Measurements from ENCODE around the gene KIF26B.

Gene KIF26B

DNA sequence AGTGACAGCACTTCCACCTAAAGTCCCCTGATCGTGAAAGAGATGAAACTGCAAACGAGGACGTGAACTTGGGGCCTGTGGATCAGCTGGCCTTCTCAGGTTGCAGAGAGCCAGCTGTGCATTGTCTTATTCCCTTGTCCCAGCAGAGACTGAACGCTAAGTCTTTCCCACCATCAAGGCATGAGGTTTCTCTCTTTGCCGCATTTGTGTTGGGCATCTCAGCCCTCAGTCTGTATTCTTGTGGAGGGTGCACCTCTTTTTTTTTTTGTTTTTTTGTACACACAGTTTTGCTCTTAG is 71.4 kb downstream of the KIF26B start:
- no peak for DNase-seq
- in situ Hi-C loops (cut with HindIII; ENCODE audit: low pct_ligation_motif_present, low sequenced_read_pairs): no loop called here
- no peaks in the 10 kb centered on the region for H3K27me3 ChIP-seq (replicated peaks)
- no peak overlapping the region for H3K27ac ChIP-seq
- TF ChIP-seq, protein P1, sequence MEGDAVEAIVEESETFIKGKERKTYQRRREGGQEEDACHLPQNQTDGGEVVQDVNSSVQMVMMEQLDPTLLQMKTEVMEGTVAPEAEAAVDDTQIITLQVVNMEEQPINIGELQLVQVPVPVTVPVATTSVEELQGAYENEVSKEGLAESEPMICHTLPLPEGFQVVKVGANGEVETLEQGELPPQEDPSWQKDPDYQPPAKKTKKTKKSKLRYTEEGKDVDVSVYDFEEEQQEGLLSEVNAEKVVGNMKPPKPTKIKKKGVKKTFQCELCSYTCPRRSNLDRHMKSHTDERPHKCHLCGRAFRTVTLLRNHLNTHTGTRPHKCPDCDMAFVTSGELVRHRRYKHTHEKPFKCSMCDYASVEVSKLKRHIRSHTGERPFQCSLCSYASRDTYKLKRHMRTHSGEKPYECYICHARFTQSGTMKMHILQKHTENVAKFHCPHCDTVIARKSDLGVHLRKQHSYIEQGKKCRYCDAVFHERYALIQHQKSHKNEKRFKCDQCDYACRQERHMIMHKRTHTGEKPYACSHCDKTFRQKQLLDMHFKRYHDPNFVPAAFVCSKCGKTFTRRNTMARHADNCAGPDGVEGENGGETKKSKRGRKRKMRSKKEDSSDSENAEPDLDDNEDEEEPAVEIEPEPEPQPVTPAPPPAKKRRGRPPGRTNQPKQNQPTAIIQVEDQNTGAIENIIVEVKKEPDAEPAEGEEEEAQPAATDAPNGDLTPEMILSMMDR (IDR thresholded peaks at IDR 0.05; ENCODE audit: low read depth, low read length, missing control alignments): no peak
- H3K4me3 ChIP-seq (ENCODE audit: low read depth, low read length): no peak overlapping the region
- no peaks in the 10 kb centered on the region for H3K36me3 ChIP-seq (replicated peaks)

DNA sequence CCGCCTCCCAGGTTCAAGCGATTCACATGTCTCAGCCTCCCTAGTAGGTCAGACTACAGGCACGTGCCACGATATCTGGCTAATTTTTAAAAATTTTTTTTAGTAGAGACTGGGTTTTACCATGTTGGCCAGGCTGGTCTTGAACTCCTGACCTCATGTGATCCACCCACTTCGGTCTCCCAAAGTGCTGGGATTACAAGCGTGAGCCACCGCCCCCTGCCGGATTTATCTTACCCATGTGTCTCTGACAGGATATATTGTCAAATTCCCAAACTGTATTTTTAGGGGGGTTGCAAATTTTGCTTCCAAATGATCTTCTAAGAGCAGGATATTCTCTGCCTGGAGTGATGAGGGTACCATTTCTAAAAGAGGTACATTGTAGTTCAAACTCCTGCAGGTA is 74.3 kb downstream of the KIF26B start:
- Histone ChIP-seq H3K4me3 (ENCODE audit: low read depth, low read length) (no peak overlapping the region), H3K27ac (no peak overlapping the region), H3K27me3 (replicated peaks) (no peaks in the 10 kb centered on the region), H3K36me3 (replicated peaks) (no peaks in the 10 kb centered on the region)
- TF ChIP-seq, protein P1 (IDR thresholded peaks at IDR 0.05; ENCODE audit: low read depth, low read length, missing control alignments): no peak
- no peak for DNase-seq
- in situ Hi-C loops (cut with HindIII; ENCODE audit: low pct_ligation_motif_present, low sequenced_read_pairs): no loop called here

DNA sequence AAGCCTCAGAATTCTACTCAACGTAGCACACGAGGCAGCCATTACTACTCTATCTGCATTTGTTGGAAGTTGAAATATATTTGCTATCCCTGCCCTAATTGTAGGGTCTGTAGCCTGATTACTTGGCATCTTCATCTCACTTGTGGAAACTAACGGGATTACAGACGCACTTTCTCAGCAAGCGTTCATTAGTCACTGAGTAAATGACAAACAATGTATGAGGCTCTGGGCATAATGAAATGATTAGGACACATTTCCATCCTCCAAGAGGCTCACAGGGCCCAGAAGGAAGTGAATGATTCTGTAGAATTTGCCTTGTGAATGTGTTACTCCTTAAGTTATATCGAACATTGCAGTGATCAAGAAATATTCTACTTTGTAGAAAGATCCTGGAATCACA is 78.1 kb downstream of the KIF26B start:
- Histone ChIP-seq H3K36me3 (replicated peaks) (no peaks in the 10 kb centered on the region), H3K27me3 (replicated peaks) (no peaks in the 10 kb centered on the region), H3K4me3 (ENCODE audit: low read depth, low read length) (no peak overlapping the region), H3K27ac (no peak overlapping the region)
- DNase-seq: no peak
- TF ChIP-seq, protein P1 (IDR thresholded peaks at IDR 0.05; ENCODE audit: low read depth, low read length, missing control alignments): no peak
- in situ Hi-C loops (cut with HindIII; ENCODE audit: low pct_ligation_motif_present, low sequenced_read_pairs): no loop called here

DNA sequence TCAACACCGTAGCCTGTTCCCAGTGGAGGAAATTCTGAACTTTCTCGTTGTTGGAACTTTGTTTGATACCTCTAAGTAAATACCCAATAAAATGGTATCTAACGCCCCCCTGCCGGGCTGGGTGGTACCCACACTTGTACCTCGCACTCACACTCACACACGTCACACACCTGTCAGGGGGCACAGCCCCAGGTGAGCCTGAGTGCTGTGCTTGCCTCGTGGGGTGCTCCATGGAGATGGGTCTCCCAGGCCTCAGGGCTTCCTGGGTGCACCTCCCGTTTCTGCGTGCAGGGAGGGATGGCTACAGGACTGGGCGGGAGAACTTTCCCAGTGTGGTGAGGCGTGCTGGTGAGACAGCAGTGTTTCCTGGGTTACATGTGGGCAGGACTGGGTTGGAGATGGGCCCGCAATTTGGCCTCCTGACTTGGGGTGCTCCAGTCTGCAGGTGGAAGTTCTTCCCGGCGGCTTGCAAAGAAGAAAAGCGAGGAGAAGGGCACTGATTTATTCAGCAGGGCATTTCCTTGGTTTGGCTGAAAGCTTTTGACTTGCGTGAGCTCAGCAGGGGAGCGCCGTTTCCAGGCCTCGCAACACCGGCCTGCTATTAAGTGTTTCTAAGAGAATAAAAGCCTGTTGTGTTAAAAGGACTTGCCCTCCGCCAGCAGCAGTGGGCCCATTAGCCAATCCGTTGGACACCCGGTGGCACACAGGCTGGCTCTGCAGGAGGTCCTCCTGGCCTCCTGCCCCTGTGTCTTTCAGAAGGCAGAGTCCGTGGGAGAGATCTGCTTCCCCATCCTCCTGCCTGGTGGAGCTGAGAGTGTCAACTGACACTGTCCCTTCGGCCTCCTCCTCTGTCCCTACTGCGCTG is 79.7 kb downstream of the KIF26B start:
- no peak overlapping the region for H3K4me3 ChIP-seq (ENCODE audit: low read depth, low read length)
- no peaks in the 10 kb centered on the region for H3K36me3 ChIP-seq (replicated peaks)
- H3K27ac ChIP-seq: no peak overlapping the region
- in situ Hi-C loops (cut with HindIII; ENCODE audit: low pct_ligation_motif_present, low sequenced_read_pairs): no loop called here
- H3K27me3 ChIP-seq (replicated peaks): no peaks in the 10 kb centered on the region
- TF ChIP-seq, protein P1 (IDR thresholded peaks at IDR 0.05; ENCODE audit: low read depth, low read length, missing control alignments): no peak
- peak; percentile 1 for DNase-seq

DNA sequence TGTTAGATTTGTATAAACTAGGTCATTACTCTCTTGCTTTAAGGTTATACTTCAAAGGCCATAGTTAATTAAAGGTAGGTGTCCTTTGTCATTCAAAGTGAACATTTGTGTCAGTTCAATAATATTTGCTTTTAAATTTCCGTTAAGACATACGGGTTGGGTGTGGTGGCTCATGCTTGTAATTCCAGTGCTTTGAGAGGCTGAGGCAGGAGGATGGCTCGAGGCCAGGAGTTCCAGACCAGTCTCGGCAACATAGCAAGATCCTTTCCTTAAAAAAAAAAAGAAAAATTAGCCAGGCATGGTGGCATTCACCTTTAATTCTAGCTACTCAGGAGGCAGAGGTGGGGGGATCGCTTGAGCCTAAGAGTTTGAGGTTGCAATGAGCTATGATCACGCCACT is 80.4 kb downstream of the KIF26B start:
- Histone ChIP-seq H3K4me3 (ENCODE audit: low read depth, low read length) (no peak overlapping the region), H3K27ac (no peak overlapping the region), H3K36me3 (replicated peaks) (no peaks in the 10 kb centered on the region), H3K27me3 (replicated peaks) (no peaks in the 10 kb centered on the region)
- no peak for DNase-seq
- in situ Hi-C loops (cut with HindIII; ENCODE audit: low pct_ligation_motif_present, low sequenced_read_pairs): no loop called here
- TF ChIP-seq, protein P1 (IDR thresholded peaks at IDR 0.05; ENCODE audit: low read depth, low read length, missing control alignments): no peak

DNA sequence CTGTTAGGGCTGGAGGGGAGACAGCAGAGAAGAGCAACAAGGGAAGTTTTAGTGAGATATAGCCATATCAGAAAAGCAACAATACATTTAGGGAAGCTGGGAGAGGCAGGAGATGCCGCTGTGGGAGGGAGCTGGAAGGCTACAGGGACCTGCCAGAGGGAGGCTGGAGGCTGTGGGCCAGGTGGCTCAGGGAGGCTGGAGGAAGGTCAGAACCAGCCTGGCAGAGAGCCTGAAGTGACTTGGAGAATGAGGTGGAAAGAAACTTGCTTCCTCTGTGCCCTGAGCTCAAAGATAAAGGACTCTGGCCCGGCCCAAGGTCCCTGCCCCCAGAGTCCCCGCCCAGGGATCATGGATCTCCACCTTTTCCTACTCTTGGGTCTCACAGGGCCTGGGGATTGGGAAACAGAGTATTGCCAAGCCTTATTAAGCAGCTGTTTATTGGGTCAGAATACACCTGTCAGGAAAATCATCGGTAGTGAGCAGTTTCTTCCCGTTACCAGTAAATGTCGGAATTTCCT is 85.9 kb downstream of the KIF26B start:
- TF ChIP-seq, protein P1 (IDR thresholded peaks at IDR 0.05; ENCODE audit: low read depth, low read length, missing control alignments): no peak
- Histone ChIP-seq H3K36me3 (replicated peaks) (no peaks in the 10 kb centered on the region), H3K4me3 (ENCODE audit: low read depth, low read length) (no peak overlapping the region), H3K27me3 (replicated peaks) (no peaks in the 10 kb centered on the region), H3K27ac (no peak overlapping the region)
- in situ Hi-C loops (cut with HindIII; ENCODE audit: low pct_ligation_motif_present, low sequenced_read_pairs): no loop called here
- DNase-seq: no peak

All from brain microvascular endothelial cell (primary cell).